Aorta (tissue), 5 donors: ENCODE measurements around the gene AFF2. TPM values are rescaled to one million over a fixed set of nuclear protein-coding genes. Genes with fewer than 3 reads are reported as not detected.
A peak's percentile ranks its signal among the peaks of the same experiment; 100 is the strongest.

Experiments
- ATAC-seq: fragments of 200-7000 bp; cut with Tn5 transposase; one replicate; pipeline ENCODE4 v1.9.1; 2022; ENCODE audit warnings: moderate library complexity; ENCODE audit not compliant: low FRiP score
- DNase-seq, 2 donors: peaks; one replicate each; pipeline ENCODE4 v3.0.0-alpha.2; 2020
- H3K27ac ChIP-seq, 2 donors: one replicate each; pipeline ENCODE4 v1.5.1; 2013; ENCODE audit warnings: low read length in 2 of 2, mild to moderate bottlenecking in 2 of 2, moderate library complexity in 2 of 2, control low read depth in 1 of 2, inconsistent platforms in 1 of 2, low read depth in 1 of 2
- H3K27me3 ChIP-seq, 2 donors: one replicate each; pipeline ENCODE4 v1.6.1; 2013; ENCODE audit warnings: control low read depth in 1 of 2, low read length in 1 of 2, mild to moderate bottlenecking in 1 of 2, moderate library complexity in 1 of 2; ENCODE audit not compliant: insufficient read depth in 2 of 2, control insufficient read depth in 1 of 2
- H3K36me3 ChIP-seq, 2 donors: one replicate each; pipeline ENCODE4 v1.6.1; 2013; ENCODE audit warnings: control low read depth in 1 of 2, low read length in 1 of 2, mild to moderate bottlenecking in 1 of 2; ENCODE audit not compliant: insufficient read depth in 2 of 2, control insufficient read depth in 1 of 2
- H3K4me1 ChIP-seq, 2 donors: one replicate each; pipeline ENCODE4 v1.6.1; 2013; ENCODE audit warnings: low read length in 2 of 2, control low read depth in 1 of 2, mild to moderate bottlenecking in 1 of 2, moderate library complexity in 1 of 2; ENCODE audit not compliant: insufficient read depth in 2 of 2, control insufficient read depth in 1 of 2
- H3K4me3 ChIP-seq, 2 donors: one replicate each; pipeline ENCODE4 v1.5.1; 2013; ENCODE audit warnings: low read length in 2 of 2, control low read depth in 1 of 2, mild to moderate bottlenecking in 1 of 2
- H3K9me3 ChIP-seq: one replicate; pipeline ENCODE4 v1.6.1; 2013; ENCODE audit warnings: mild to moderate bottlenecking, low read length; ENCODE audit not compliant: control insufficient read depth
- WGBS, 2 donors: extraction: QIAGEN DNeasy Blood & Tissue Kit; methylation state at CpG; one replicate each; pipeline ENCODE4 v1.1.7; 2013; 5-methylcytosine and 5-hydroxymethylcytosine counted together
- intact Hi-C, 2 donors: fragments of 100-400 bp; cut with DNase I; formaldehyde crosslinking; loops; one replicate each; pipeline versions ENCODE4 v1.14.2 to v1.15.0; 2022
- long read RNA-seq, 2 donors: library from polyadenylated mRNA; unstranded; transcript quantifications; one replicate each; pipeline ENCODE4 v2.0.0, GENCODE V29; 2020 to 2021
- polyA plus RNA-seq, 2 donors: library from polyadenylated mRNA; stranded (reverse); fragments of 200-250 nt; gene quantifications; one replicate each; pipeline ENCODE4 v1.2.3, GENCODE V29; 2013
- total RNA-seq, 2 donors: library from RNA; stranded (reverse); fragmentation: NEBNext Ultra II Directional; extraction: Animal tissue kit (Norgen Biotek cat#: 25700); gene quantifications; one replicate each; pipeline ENCODE4 v1.2.1, GENCODE V29; 2021
- donor health status: healthy with polysubstance abuse.
- donor health status: Bipolar disorder and iron deficiency.
- donor health status: DM: no; HTN: no; CAD: no.
- donor health status: DM: no; HTN: no; CAD: no.
- donor health status: DM: yes; HTN: yes; CAD: no.

The AFF2 gene
- total RNA-seq (1 to 10 TPM; 2.1 to 2.7 TPM), polyA plus RNA-seq (under 1 TPM; 0.25 to 0.36 TPM)
- long read RNA-seq, donor 1 = 0 reads
- long read RNA-seq, donor 2, partial matches to known transcripts = 0 of 1 reads
- long read RNA-seq, donor 2, other reads (novel, unspliced or antisense) = 1 of 1 reads

- peak within 1 kb of the TSS; percentile 33 to 37 for H3K4me3 ChIP-seq
- peak; percentile 49 to 78 for DNase-seq
- H3K27ac ChIP-seq = peak within 1 kb of the TSS in 1 of 2 donors; percentile 23
- H3K27me3 ChIP-seq = peaks cover 0 to 2% of the 10 kb centered on the region in 2 donors
- no peaks in the 10 kb centered on the region for H3K9me3 ChIP-seq
- 1 to 40% methylated on average over 72 to 115 of the region's 115 CpGs for WGBS, 2 donors
- intact Hi-C loops = no loop called here
- ATAC-seq = peak; percentile 56
- H3K36me3 ChIP-seq = no peaks in the 10 kb centered on the region
- no peaks in the 10 kb centered on the region for H3K4me1 ChIP-seq
Measured at GRCh38 chrX:148500423-148501385, at the start of gene AFF2. Gene AFF2 (plus strand): TSS chrX:148500617. CDS start chrX:148501098, 481 bp downstream.

DNA sequence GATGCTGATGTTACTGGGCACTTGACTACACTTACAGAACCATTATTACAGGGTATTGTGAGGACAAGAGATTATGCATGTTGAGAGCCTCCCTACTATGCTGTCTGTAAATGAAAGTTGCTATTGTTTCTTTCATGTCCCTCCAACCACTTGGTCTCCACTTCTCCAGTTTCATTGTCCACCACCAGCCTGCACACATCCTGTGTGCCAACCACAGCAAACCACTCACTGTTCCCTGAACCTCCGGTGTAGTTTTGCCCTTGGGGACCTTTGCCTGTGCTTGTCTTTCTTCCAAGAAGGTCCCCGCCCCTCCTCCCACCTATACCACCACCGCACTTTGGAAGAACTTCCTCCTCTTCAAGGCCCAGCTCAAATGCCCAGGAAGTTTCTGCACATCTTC, 43.1 kb upstream of the AFF2 start:
- no peaks in the 10 kb centered on the region for H3K4me1 ChIP-seq
- intact Hi-C loops = no loop called here
- WGBS, 2 donors = 48 to 60% methylated on average over 3 of the region's 3 CpGs

DNA sequence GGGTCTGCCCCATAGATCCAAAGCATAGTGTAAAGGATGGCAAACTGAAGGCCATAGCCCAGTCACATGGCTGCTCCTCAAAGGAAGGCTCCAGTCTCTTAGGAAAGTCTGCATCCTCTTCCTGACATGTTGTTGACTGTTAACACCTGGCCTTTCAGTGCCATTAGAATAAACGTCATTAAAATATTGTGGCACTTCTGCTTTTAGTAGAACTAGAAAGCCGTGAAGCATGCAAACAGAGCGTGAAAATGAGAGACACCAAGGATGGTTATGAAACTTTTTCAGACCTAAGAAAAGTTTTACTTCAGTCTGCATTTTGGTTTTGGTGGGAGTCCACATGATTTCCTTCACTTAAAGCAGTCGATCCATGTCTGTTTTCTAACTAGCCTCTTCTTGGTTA, 41.1 kb upstream of the AFF2 start:
- ATAC-seq (no peak), DNase-seq (no peak)
- Histone ChIP-seq H3K27me3 (no peaks in the 10 kb centered on the region), H3K4me3 (no peak overlapping the region), H3K9me3 (no peaks in the 10 kb centered on the region), H3K27ac (no peak overlapping the region), H3K36me3 (no peaks in the 10 kb centered on the region), H3K4me1 (no peaks in the 10 kb centered on the region)
- WGBS, 2 donors = 77 to 87% methylated on average over 4 of the region's 4 CpGs
- intact Hi-C loops = no loop called here

More for the DNA sequence above, 43.1 kb upstream of the AFF2 start:
- H3K27me3 ChIP-seq = no peaks in the 10 kb centered on the region
- ATAC-seq = no peak
- no peaks in the 10 kb centered on the region for H3K36me3 ChIP-seq
- no peaks in the 10 kb centered on the region for H3K9me3 ChIP-seq
- H3K27ac ChIP-seq = no peak overlapping the region
- no peak for DNase-seq
- H3K4me3 ChIP-seq = no peak overlapping the region

- Histone ChIP-seq H3K9me3 (no peaks in the 10 kb centered on the region), H3K27ac (no peak overlapping the region), H3K4me3 (no peak overlapping the region), H3K4me1 (no peaks in the 10 kb centered on the region), H3K27me3 (no peaks in the 10 kb centered on the region), H3K36me3 (no peaks in the 10 kb centered on the region)
- no peak for ATAC-seq
- WGBS, 2 donors = 68 to 77% methylated on average over 4 of the region's 4 CpGs
- DNase-seq = no peak
- intact Hi-C loops = no loop called here
Measured at GRCh38 chrX:148466292-148466691, 34.1 kb upstream of the AFF2 start.

DNA sequence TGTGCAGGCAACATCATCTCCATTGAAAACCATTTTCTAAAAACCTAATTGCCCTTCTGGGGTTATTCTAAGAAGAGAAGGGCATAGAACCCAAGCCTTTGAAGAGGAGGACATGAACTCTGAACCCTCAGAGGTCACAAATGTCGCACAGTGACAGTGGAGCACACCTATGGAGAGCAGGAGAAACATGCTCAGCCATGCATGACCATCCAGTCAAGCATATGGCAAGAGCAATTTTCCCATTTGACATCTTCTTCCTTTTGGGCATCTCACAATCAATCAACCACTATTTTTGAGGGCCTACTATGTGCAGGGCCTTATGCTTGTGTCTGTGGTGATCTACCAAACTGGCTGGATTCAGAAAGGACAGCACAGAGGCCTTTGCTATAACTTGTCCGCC, 30.1 kb upstream of the AFF2 start:
- H3K36me3 ChIP-seq = no peaks in the 10 kb centered on the region
- H3K27me3 ChIP-seq = no peaks in the 10 kb centered on the region
- DNase-seq (no peak), ATAC-seq (no peak)
- no peaks in the 10 kb centered on the region for H3K4me1 ChIP-seq
- no peak overlapping the region for H3K27ac ChIP-seq
- 67 to 95% methylated on average over 2 of the region's 2 CpGs for WGBS, 2 donors
- intact Hi-C loops = no loop called here
- H3K9me3 ChIP-seq = no peaks in the 10 kb centered on the region
- no peak overlapping the region for H3K4me3 ChIP-seq

DNA sequence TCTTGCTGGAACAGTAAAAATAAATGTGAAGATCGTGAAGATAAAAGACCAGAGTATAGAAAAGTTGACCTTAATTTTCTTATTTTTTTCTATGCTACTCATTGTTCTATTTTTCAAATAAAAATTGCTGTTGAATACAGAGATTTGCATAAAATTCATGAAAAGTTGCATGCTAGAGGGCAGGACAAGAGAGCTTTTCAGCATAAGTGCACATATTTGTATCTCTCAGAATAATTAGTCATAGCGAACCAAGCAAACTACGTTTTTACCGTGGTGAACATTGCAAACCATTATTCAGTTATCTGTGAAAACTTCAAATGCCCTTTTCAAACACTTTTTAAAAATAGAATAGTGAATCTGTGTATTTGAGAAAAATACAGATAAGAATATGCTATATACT, 26.4 kb upstream of the AFF2 start:
- Histone ChIP-seq H3K27ac (no peak overlapping the region), H3K4me3 (no peak overlapping the region), H3K9me3 (no peaks in the 10 kb centered on the region), H3K27me3 (no peaks in the 10 kb centered on the region), H3K4me1 (no peaks in the 10 kb centered on the region), H3K36me3 (no peaks in the 10 kb centered on the region)
- DNase-seq = no peak
- intact Hi-C loops = no loop called here
- 66 to 70% methylated on average over 4 of the region's 4 CpGs for WGBS, 2 donors
- no peak for ATAC-seq

DNA sequence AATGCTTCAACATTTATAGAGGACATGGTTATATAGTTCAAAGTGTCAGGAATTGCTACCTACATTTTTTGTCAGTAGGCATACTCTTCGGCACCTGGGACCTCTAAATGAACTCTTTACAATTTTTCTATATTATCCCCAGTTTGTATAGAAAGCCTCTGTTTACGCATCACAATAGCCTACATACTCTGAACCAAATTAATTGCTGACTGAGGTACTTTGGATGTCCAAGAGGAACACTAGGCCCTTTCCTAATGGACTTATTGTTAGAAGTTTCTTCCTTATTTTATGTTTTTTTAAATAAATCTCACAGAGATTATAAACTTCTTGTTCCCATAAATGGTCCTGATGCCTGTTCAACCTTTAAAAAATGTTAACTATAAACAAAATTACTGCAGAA, 8.4 kb upstream of the AFF2 start:
- DNase-seq = no peak
- Histone ChIP-seq H3K4me1 (no peaks in the 10 kb centered on the region), H3K27ac (no peak overlapping the region), H3K27me3 (no peaks in the 10 kb centered on the region), H3K9me3 (no peaks in the 10 kb centered on the region), H3K36me3 (no peaks in the 10 kb centered on the region), H3K4me3 (no peak overlapping the region)
- ATAC-seq = no peak
- 79 to 96% methylated on average over 2 of the region's 2 CpGs for WGBS, 2 donors
- intact Hi-C loops = no loop called here

- ATAC-seq = no peak
- no peaks in the 10 kb centered on the region for H3K36me3 ChIP-seq
- intact Hi-C loops = no loop called here
- H3K27me3 ChIP-seq = no peaks in the 10 kb centered on the region
- DNase-seq = no peak
- 60 to 88% methylated on average over 3 of the region's 3 CpGs for WGBS, 2 donors
- H3K4me1 ChIP-seq = no peaks in the 10 kb centered on the region
- no peak overlapping the region for H3K27ac ChIP-seq
- H3K9me3 ChIP-seq = no peaks in the 10 kb centered on the region
- no peak overlapping the region for H3K4me3 ChIP-seq
Measured at GRCh38 chrX:148495176-148495575, 5.2 kb upstream of the AFF2 start.

DNA sequence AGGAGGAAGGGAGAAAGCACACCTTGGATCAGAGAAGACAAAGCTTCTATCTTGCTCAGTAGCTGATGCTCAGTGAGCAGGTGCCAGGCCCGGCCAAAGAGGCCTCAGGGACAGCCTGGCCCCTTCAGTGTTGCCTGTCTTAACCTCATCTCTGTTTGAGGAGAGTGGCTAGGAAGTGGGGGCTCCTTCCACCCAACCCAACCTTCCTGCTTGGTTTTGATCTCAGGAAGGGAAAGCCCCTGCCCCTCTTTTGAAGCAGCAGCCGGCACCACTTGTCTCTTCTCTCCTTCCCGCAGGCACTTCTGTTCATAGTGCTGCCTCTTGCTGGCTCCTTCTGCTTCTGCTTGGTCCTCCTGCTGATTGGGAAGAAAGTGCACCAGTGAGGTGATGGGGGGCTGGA, 2.4 kb upstream of the AFF2 start:
- ATAC-seq = no peak

More for the DNA sequence above, 2.4 kb upstream of the AFF2 start:
- Histone ChIP-seq H3K4me1 (no peaks in the 10 kb centered on the region), H3K27ac (no peak overlapping the region), H3K4me3 (no peak overlapping the region), H3K27me3 (no peaks in the 10 kb centered on the region), H3K9me3 (no peaks in the 10 kb centered on the region), H3K36me3 (no peaks in the 10 kb centered on the region)
- 70 to 87% methylated on average over 3 of the region's 3 CpGs for WGBS, 2 donors
- no peak for DNase-seq
- intact Hi-C loops = no loop called here
